ENCODE measurements around the gene NKAIN4.
A peak's percentile ranks its signal among the peaks of the same experiment; 100 is the strongest.

The NKAIN4 gene

GRCh38 chr20:63272105-63273058 lies 18.1 kb upstream of the NKAIN4 start, which contains the start of gene ARFGAP1:
Gene ARFGAP1 (plus strand): TSS chr20:63272813. CDS start chr20:63275581, 2,768 bp downstream.
- H3K27ac ChIP-seq = peak within 1 kb of the TSS; percentile 83
- TF ChIP-seq CTCF (conservative IDR thresholded peaks at IDR 0.05) = no peak

DNA sequence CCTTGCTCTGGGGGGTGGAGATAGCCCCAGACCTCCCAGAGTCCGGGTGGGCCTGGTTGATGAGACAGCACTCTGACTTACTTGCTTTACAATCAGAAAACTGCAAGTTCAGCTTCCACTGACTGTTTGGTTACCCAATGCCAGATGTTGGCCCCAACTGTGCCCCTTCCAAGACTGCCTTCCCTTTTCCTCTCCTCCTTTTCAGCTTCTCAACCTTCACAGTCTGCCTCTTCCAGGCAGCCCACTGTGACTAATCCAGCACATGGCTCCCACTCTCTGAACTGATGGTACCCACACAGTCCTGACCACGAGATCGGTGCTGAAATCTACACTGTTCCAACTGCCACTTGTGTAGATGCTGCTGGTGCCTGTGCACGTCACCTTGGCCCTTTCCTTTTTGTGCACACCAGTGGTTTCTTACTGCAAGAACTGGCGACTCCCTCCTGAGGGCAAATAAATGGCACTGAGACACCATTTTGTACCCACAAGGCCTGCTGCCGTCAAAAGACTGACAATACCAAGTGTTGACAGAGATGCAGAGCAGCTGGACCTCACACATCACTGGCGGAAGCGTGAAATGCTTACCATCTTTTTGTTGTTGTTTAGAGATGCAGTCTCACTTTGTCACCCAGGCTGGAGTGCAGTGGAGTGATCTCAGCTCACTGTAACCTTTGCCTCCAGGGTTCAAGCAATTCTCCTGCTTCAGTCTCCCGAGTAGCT lies 16.5 kb upstream of the NKAIN4 start:
- no peak for TF ChIP-seq CTCF (conservative IDR thresholded peaks at IDR 0.05)
- no peak overlapping the region for H3K27ac ChIP-seq

DNA sequence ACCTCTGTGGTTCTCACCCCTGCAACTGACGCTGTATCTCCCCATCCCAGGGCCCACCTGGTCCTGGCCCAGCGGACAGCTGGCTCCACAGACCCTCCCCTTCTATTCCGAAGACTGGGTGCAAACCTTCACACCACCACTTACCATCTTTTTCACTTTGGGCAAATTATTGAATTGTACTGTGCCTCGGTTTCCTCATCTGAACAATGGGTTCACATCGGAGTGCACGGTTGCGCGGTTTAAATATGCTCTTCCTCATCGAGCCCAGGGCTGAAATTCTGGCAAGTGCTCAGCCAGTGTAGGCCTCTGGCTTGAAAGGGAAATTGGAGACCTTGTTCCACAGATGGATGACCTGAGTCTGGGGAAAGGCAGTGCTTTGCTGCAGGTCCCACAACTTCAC lies 15.5 kb upstream of the NKAIN4 start:
- TF ChIP-seq CTCF (conservative IDR thresholded peaks at IDR 0.05) = no peak
- H3K27ac ChIP-seq = no peak overlapping the region

- TF ChIP-seq CTCF (conservative IDR thresholded peaks at IDR 0.05) = no peak
- no peak overlapping the region for H3K27ac ChIP-seq
Observed at GRCh38 chr20:63268671-63269439, 14.6 kb upstream of the NKAIN4 start.

DNA sequence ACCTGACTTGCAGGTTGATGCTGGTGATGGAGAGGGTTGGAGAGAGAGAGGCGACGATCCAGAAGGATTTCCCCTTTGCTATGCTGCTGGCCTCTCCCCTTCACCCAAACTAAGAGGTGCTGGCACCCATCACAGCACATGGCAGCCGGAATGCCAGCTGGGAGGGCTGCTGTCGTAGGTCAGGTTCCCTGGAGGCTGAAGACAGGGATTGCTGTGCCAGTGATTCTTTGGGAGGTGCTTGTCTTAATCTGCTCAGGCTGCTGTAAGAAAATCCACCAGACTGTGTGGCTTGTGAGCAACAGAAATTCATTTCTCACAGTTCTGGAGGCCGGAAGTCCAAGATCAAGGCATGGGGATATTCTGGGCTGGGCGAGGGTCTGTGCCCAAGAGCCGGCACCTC lies 14.0 kb upstream of the NKAIN4 start:
- H3K27ac ChIP-seq = no peak overlapping the region
- TF ChIP-seq CTCF (conservative IDR thresholded peaks at IDR 0.05) = no peak

- no peak overlapping the region for H3K27ac ChIP-seq
- no peak for TF ChIP-seq CTCF (conservative IDR thresholded peaks at IDR 0.05)
Observed at GRCh38 chr20:63267691-63268090, 13.4 kb upstream of the NKAIN4 start.

Measured in VCaP (cell line).